H1 (cell line): ENCODE measurements around the gene DNAJB12. TPM values are rescaled to one million over a fixed set of nuclear protein-coding genes. Genes with fewer than 3 reads are reported as not detected.

Experiments
- CTCF ChIA-PET: fragments of 300-600 bp; sonication (Branson Sonifier 250); formaldehyde crosslinking; loops from one replicate; lab custom pipeline; 2021; ENCODE audit not compliant: partially characterized antibody; lab: Charles Lee
- POLR2A ChIA-PET: fragments of 300-600 bp; sonication (Branson Sonifier 250); formaldehyde crosslinking; loops from one replicate; lab custom pipeline; 2021; ENCODE audit warnings: inconsistent platforms; ENCODE audit not compliant: partially characterized antibody; lab: Charles Lee
- DNase-seq, 2 experiments: peaks; one replicate each; pipeline versions ENCODE4 v3.0.0 to v3.0.0-alpha.2; 2010 to 2022; ENCODE audit warnings: low spot score in 2 of 2, low read depth in 1 of 2, mixed read lengths in 1 of 2
- FAIRE-seq: peaks from 2 replicates; lab custom pipeline; 2011; peaks lifted over from hg19 to GRCh38; lab: Jason Lieb, UNC
- H2AFZ ChIP-seq: 2 replicates; pipeline ENCODE4 v1.8.1; 2012; ENCODE audit warnings: low read length, inconsistent platforms
- H2AK5ac ChIP-seq: 2 replicates; pipeline ENCODE4 v1.6.1; 2013; ENCODE audit warnings: low read depth, low read length
- H2BK120ac ChIP-seq: replicated peaks from 2 replicates; pipeline ENCODE3; 2013; ENCODE audit warnings: low read depth, low read length, inconsistent platforms
- H2BK12ac ChIP-seq: 2 replicates; pipeline ENCODE4 v1.6.1; 2013; ENCODE audit warnings: low read depth, low read length
- H2BK15ac ChIP-seq: 2 replicates; pipeline ENCODE4 v1.6.1; 2013; ENCODE audit warnings: low read length
- H2BK20ac ChIP-seq: 2 replicates; pipeline ENCODE4 v1.6.1; 2013; ENCODE audit warnings: low read length
- H2BK5ac ChIP-seq: 2 replicates; pipeline ENCODE4 v1.6.1; 2013; ENCODE audit warnings: low read depth, low read length
- H3K14ac ChIP-seq: 2 replicates; pipeline ENCODE4 v1.6.1; 2013; ENCODE audit warnings: inconsistent platforms; ENCODE audit not compliant: insufficient read length
- H3K18ac ChIP-seq: 2 replicates; pipeline ENCODE4 v1.6.1; 2013; ENCODE audit warnings: low read length; ENCODE audit errors: extremely low read depth
- H3K23ac ChIP-seq: 2 replicates; pipeline ENCODE4 v1.6.1; 2013; ENCODE audit warnings: inconsistent platforms; ENCODE audit not compliant: insufficient read length
- H3K23me2 ChIP-seq: 2 replicates; pipeline ENCODE4 v1.6.1; 2013; ENCODE audit warnings: low read depth, low read length
- H3K27ac ChIP-seq: 2 replicates; pipeline ENCODE4 v1.6.1; 2011; ENCODE audit warnings: low read depth, low read length, inconsistent platforms
- H3K27me3 ChIP-seq, 4 experiments: replicated peaks in 1 of 4; 1 replicate in 1 of 4; 2 replicates in 3 of 4; pipeline versions ENCODE4 v1.6.1 to v1.8.1; 2011 to 2013; ENCODE audit warnings: low read length in 3 of 4, mild to moderate bottlenecking in 3 of 4, inconsistent platforms in 2 of 4, mixed read lengths in 2 of 4, moderate library complexity in 1 of 4; ENCODE audit not compliant: control insufficient read depth in 3 of 4, insufficient read depth in 3 of 4; ENCODE audit errors: extremely low read depth in 1 of 4
- H3K36me3 ChIP-seq, 4 experiments: 2 replicates each; pipeline versions ENCODE4 v1.6.1 to v1.8.1; 2011 to 2013; ENCODE audit warnings: mild to moderate bottlenecking in 4 of 4, low read length in 3 of 4, moderate library complexity in 2 of 4, control low read depth in 1 of 4, inconsistent platforms in 1 of 4; ENCODE audit not compliant: insufficient read depth in 4 of 4, control insufficient read depth in 2 of 4
- H3K4ac ChIP-seq: replicated peaks from 2 replicates; pipeline ENCODE3; 2013; ENCODE audit warnings: low read length, low read depth, mixed read lengths, inconsistent platforms; ENCODE audit not compliant: insufficient read length
- H3K4me1 ChIP-seq, 4 experiments: replicated peaks in 1 of 4; 1 replicate in 1 of 4; 2 replicates in 3 of 4; pipeline versions ENCODE4 v1.6.1 to v1.8.1; 2011 to 2013; ENCODE audit warnings: low read length in 3 of 4, inconsistent platforms in 2 of 4, mixed read lengths in 1 of 4; ENCODE audit not compliant: insufficient read depth in 4 of 4, control insufficient read depth in 3 of 4
- H3K4me2 ChIP-seq, 2 experiments: 2 replicates each; pipeline versions ENCODE4 v1.6.1 to v1.8.1; 2011 to 2013; ENCODE audit warnings: low read depth in 2 of 2, low read length in 2 of 2, control low read depth in 1 of 2, inconsistent platforms in 1 of 2, mild to moderate bottlenecking in 1 of 2; ENCODE audit not compliant: insufficient read depth in 1 of 2
- H3K4me3 ChIP-seq, 4 experiments: fragments of 200-600, 300-600 bp in 1 of 4; sonication (generic), shearing (Covaris generic), sonication (Bioruptor Twin) in 1 of 4; 2 replicates each; pipeline versions ENCODE4 v1.5.1 to v1.8.1; 2011 to 2016; ENCODE audit warnings: low read length in 4 of 4, low read depth in 3 of 4, control low read depth in 2 of 4, inconsistent platforms in 2 of 4, mild to moderate bottlenecking in 2 of 4, mixed read lengths in 1 of 4, moderate library complexity in 1 of 4; ENCODE audit not compliant: insufficient read depth in 2 of 4; ENCODE audit errors: extremely low read depth in 1 of 4
- H3K56ac ChIP-seq: replicated peaks from 2 replicates; pipeline ENCODE3; 2013; ENCODE audit warnings: low read depth, mild to moderate bottlenecking, mixed read lengths, low read length, inconsistent platforms; ENCODE audit not compliant: insufficient read length
- H3K79me1 ChIP-seq: 2 replicates; pipeline ENCODE4 v1.6.1; 2013; ENCODE audit warnings: low read depth, low read length, control low read depth
- H3K79me2 ChIP-seq, 2 experiments: 2 replicates each; pipeline versions ENCODE4 v1.6.1 to v1.8.1; 2012 to 2013; ENCODE audit warnings: low read length in 2 of 2, mild to moderate bottlenecking in 2 of 2, inconsistent platforms in 1 of 2; ENCODE audit not compliant: insufficient read depth in 2 of 2, control insufficient read depth in 1 of 2
- H3K9ac ChIP-seq, 4 experiments: replicated peaks in 1 of 4; 1 replicate in 1 of 4; 2 replicates in 3 of 4; pipeline versions ENCODE4 v1.6.1 to v1.8.1; 2011 to 2013; ENCODE audit warnings: low read depth in 3 of 4, low read length in 3 of 4, control low read depth in 2 of 4, mild to moderate bottlenecking in 2 of 4, moderate library complexity in 2 of 4, inconsistent platforms in 1 of 4; ENCODE audit errors: extremely low read depth in 1 of 4
- H3K9me3 ChIP-seq, 2 experiments: 2 replicates each; pipeline versions ENCODE4 v1.6.1 to v1.8.1; 2012 to 2013; ENCODE audit warnings: mild to moderate bottlenecking in 2 of 2, moderate library complexity in 2 of 2, control low read depth in 1 of 2, inconsistent platforms in 1 of 2, low read depth in 1 of 2, low read length in 1 of 2, mixed read lengths in 1 of 2; ENCODE audit not compliant: insufficient read depth in 2 of 2
- H4K20me1 ChIP-seq, 2 experiments: replicated peaks in 1 of 2; 2 replicates each; pipeline versions ENCODE3 to v1.8.1; 2011 to 2013; ENCODE audit warnings: inconsistent platforms in 2 of 2, low read length in 2 of 2, mild to moderate bottlenecking in 1 of 2; ENCODE audit not compliant: insufficient read depth in 2 of 2, control insufficient read depth in 1 of 2
- H4K5ac ChIP-seq: 2 replicates; pipeline ENCODE4 v1.6.1; 2013; ENCODE audit warnings: low read length, low read depth, mixed read lengths, inconsistent platforms; ENCODE audit not compliant: insufficient read length
- H4K8ac ChIP-seq: 2 replicates; pipeline ENCODE4 v1.8.0; 2013; ENCODE audit warnings: mild to moderate bottlenecking, moderate library complexity, low read length, inconsistent platforms; ENCODE audit not compliant: insufficient read depth; ENCODE audit errors: extremely low read depth
- H4K91ac ChIP-seq: replicated peaks from 2 replicates; pipeline ENCODE3; 2013; ENCODE audit warnings: low read length, mixed read lengths, inconsistent platforms; ENCODE audit not compliant: insufficient read length
- ATF3 ChIP-seq: IDR thresholded peaks from 2 replicates; pipeline ENCODE4 v1.6.1; 2011; ENCODE audit warnings: low read depth, mild to moderate bottlenecking, low read length; ENCODE audit not compliant: insufficient read depth
- BRCA1 ChIP-seq: IDR thresholded peaks from 2 replicates; pipeline ENCODE4 v1.6.1; 2012; ENCODE audit warnings: low read depth, low read length, improper control_type of control experiment
- CHD2 ChIP-seq: IDR thresholded peaks from 2 replicates; pipeline ENCODE4 v1.6.1; 2012; ENCODE audit warnings: low read length, improper control_type of control experiment
- CTCF ChIP-seq, 3 experiments: IDR thresholded peaks; 1 replicate in 2 of 3; 2 replicates in 1 of 3; pipeline versions ENCODE4 v1.5.1 to v1.6.1; 2011; ENCODE audit warnings: low read length in 3 of 3, mild to moderate bottlenecking in 3 of 3, inconsistent platforms in 2 of 3, low read depth in 1 of 3, moderate library complexity in 1 of 3; ENCODE audit not compliant: insufficient read depth in 1 of 3; ENCODE audit errors: control extremely low read depth in 1 of 3
- EZH2 ChIP-seq: fragments of 200-600 bp; sonication (generic); IDR thresholded peaks from 2 replicates; pipeline ENCODE4 v1.7.1; 2012; ENCODE audit warnings: low read depth, mild to moderate bottlenecking, moderate library complexity, low read length, inconsistent platforms; ENCODE audit not compliant: severe bottlenecking
- SIRT6 ChIP-seq: IDR thresholded peaks from one replicate; pipeline ENCODE4 v1.7.1; 2012; ENCODE audit warnings: low read length, inconsistent platforms
- TAF1 ChIP-seq: IDR thresholded peaks from 2 replicates; pipeline ENCODE4 v1.6.1; 2011; ENCODE audit warnings: mild to moderate bottlenecking, low read depth, low read length
- USF2 ChIP-seq: IDR thresholded peaks from 2 replicates; pipeline ENCODE4 v1.6.1; 2011; ENCODE audit warnings: low read length, improper control_type of control experiment
- WGBS, 2 experiments: shearing (Covaris generic) in 1 of 2; methylation state at CpG; one replicate each; pipeline versions ENCODE4 v1.1.6 to v1.1.7; 2013 to 2015; ENCODE audit warnings: low lambda C conversion rate in 2 of 2, mixed read lengths in 2 of 2, inconsistent platforms in 1 of 2, low coverage in 1 of 2, missing lambda C conversion rate in 1 of 2; ENCODE audit not compliant: insufficient replicate concordance in 2 of 2, insufficient coverage in 1 of 2, insufficient read length in 1 of 2; ENCODE audit errors: extremely low coverage in 1 of 2, missing lambda C conversion rate in 1 of 2; 5-methylcytosine and 5-hydroxymethylcytosine counted together
- polyA plus RNA-seq, 7 experiments: library from polyadenylated mRNA; depleted of rRNA in 3 of 7; stranded (reverse) in 5 of 7; unstranded in 2 of 7; fragments of >200 nt in 5 of 7; fragments of 200-250 nt in 2 of 7; gene quantifications; 1 replicate in 5 of 7; 2 replicates in 1 of 7; 4 replicates in 1 of 7; pipeline versions ENCODE4 v1.2.1 to v1.2.3, GENCODE V29; 2011 to 2013; ENCODE audit warnings: missing spikeins in 2 of 7, mixed read lengths in 2 of 7
- total RNA-seq: library from RNA; stranded (reverse); fragmentation: NEBNext Ultra II Directional; extraction: Animal tissue kit (Norgen Biotek cat#: 25700); gene quantifications from 2 replicates; pipeline ENCODE4 v1.2.1, GENCODE V29; 2021

DNAJB12 gene
- total and polyA plus RNA-seq, 2 of the 8 experiments (the other 6 are each of a cell fraction or from before 2014, with no cell fraction given) = 10.8 to 20.5 TPM

GRCh38 chr10:72328829-72329204, 25.9 kb downstream of the DNAJB12 start:
- H3K79me2 ChIP-seq = no peaks in the 10 kb centered on the region
- peak overlapping the region; percentile 75; the same call in 1 of the 2 replicates for H4K8ac ChIP-seq
- peaks cover 0 to 30% (median 24%) of the 10 kb centered on the region in 4 experiments; a peak in 6 of 7 replicates for H3K4me1 ChIP-seq
- no peak overlapping the region for H4K5ac ChIP-seq
- no peak overlapping the region for H3K4me2 ChIP-seq
- no peaks in the 10 kb centered on the region for H3K79me1 ChIP-seq
- H3K36me3 ChIP-seq = peaks cover 0 to 3% (median 0%) of the 10 kb centered on the region in 4 experiments; a peak in 1 of 8 replicates
- peak overlapping the region; percentile 7 for H3K4ac ChIP-seq
- FAIRE-seq (no peak), DNase-seq (no peak)
- H2BK15ac ChIP-seq = peak overlapping the region; percentile 46; the same call in 1 of the 2 replicates
- peak overlapping the region; percentile 76 for H4K91ac ChIP-seq
- H3K27ac ChIP-seq = no peak overlapping the region
- H2BK12ac ChIP-seq = 0 out of 2 replicates have a peak overlapping the region, but pooled peaks have one; percentile 78
- TF ChIP-seq CHD2 = no peak
- TF ChIP-seq ATF3 = no peak
- no peak for TF ChIP-seq USF2
- TF ChIP-seq SIRT6 = no peak
- TF ChIP-seq CTCF (IDR thresholded peaks at IDR 0.05; ENCODE audit: control extremely low read depth in 1 of 3, insufficient read depth in 1 of 3, low read depth in 1 of 3, low read length in 3 of 3) = no peak
- no peak for TF ChIP-seq EZH2
- TF ChIP-seq BRCA1 = no peak
- no peak for TF ChIP-seq TAF1
- no peak overlapping the region for H3K9ac ChIP-seq
- H2BK120ac ChIP-seq = peak overlapping the region; percentile 28
- WGBS, 2 experiments = 71% methylated on average over 5 of the region's 5 CpGs; no CpG with 5 or more reads in 1 of the 2 experiments
- H3K4me3 ChIP-seq = no peak overlapping the region
- no peak overlapping the region for H2BK20ac ChIP-seq
- no peaks in the 10 kb centered on the region; a peak in 1 of 4 replicates for H3K9me3 ChIP-seq
- 0 out of 2 replicates have a peak overlapping the region, but pooled peaks have one; percentile 51 for H3K18ac ChIP-seq
- H2AFZ ChIP-seq = no peak overlapping the region
- H3K56ac ChIP-seq = no peak overlapping the region
- no peaks in the 10 kb centered on the region for H3K23me2 ChIP-seq
- POLR2A ChIA-PET = interaction anchor here (0.8 to 39.2 kb wide), 12 partner anchors 8 to 358 kb away, joined by 3 to 895 read pairs (median 4); partner anchors contain the start of genes ANAPC16, ASCC1, DDIT4 and DNAJB12
- H2BK5ac ChIP-seq = peak overlapping the region; percentile 76; the same call in 1 of the 2 replicates
- H4K20me1 ChIP-seq = no peaks in the 10 kb centered on the region
- CTCF ChIA-PET = interaction anchor here (0.7 to 10.8 kb wide), 37 partner anchors 8 to 424 kb away, joined by 3 to 91 read pairs (median 5); partner anchors contain the start of gene DDIT4
- no peaks in the 10 kb centered on the region for H3K27me3 ChIP-seq
- H2AK5ac ChIP-seq = no peak overlapping the region
- no peak overlapping the region for H3K23ac ChIP-seq
- no peak overlapping the region for H3K14ac ChIP-seq
